A204.1 (cell line): ENCODE data around the gene XPA.
"Not testable (repeated sequence)": the region's sequence is repeated elsewhere in the genome, so short reads cannot be mapped to it uniquely, and the experiment has no call there.

ENCODE experiments used
- FAIRE-seq: peaks from 2 replicates; lab custom pipeline; 2012; peaks lifted over from hg19 to GRCh38; lab: Jason Lieb, UNC

XPA gene

GRCh38 chr9:97696803-97697601 lies at the start of gene XPA:
XPA (minus strand) TSS chr9:97697340; CDS start chr9:97697292, 48 bp downstream.
- FAIRE-seq: peak; percentile 30

- no peak for FAIRE-seq
Measured at GRCh38 chr9:97744710-97745708, 47.9 kb upstream of the XPA start.

- FAIRE-seq: not testable (repeated sequence)
Measured at GRCh38 chr9:97744025-97744424, 46.9 kb upstream of the XPA start.

GRCh38 chr9:97742545-97742944 lies 45.4 kb upstream of the XPA start:
- FAIRE-seq: no peak

- FAIRE-seq: no peak
Measured at GRCh38 chr9:97741947-97742346, 44.8 kb upstream of the XPA start.

GRCh38 chr9:97740848-97741821 lies 44.0 kb upstream of the XPA start:
- no peak for FAIRE-seq

GRCh38 chr9:97737429-97737828 lies 40.3 kb upstream of the XPA start:
- no peak for FAIRE-seq

GRCh38 chr9:97735070-97735600 lies 38.0 kb upstream of the XPA start:
- no peak for FAIRE-seq

GRCh38 chr9:97726716-97727115 lies 29.6 kb upstream of the XPA start:
- FAIRE-seq: no peak

- FAIRE-seq: no peak
Measured at GRCh38 chr9:97723819-97724218, 26.7 kb upstream of the XPA start.

GRCh38 chr9:97722331-97722730 lies 25.2 kb upstream of the XPA start:
- FAIRE-seq: no peak

GRCh38 chr9:97721396-97721795 lies 24.3 kb upstream of the XPA start:
- FAIRE-seq: no peak

- no peak for FAIRE-seq
Measured at GRCh38 chr9:97717866-97718265, 20.7 kb upstream of the XPA start.

GRCh38 chr9:97714435-97714834 lies 17.3 kb upstream of the XPA start:
- FAIRE-seq: no peak

- no peak for FAIRE-seq
Measured at GRCh38 chr9:97711223-97711626, 14.1 kb upstream of the XPA start.

GRCh38 chr9:97710356-97711222 lies 13.4 kb upstream of the XPA start:
- peak; percentile 84 for FAIRE-seq

- no peak for FAIRE-seq
Measured at GRCh38 chr9:97706246-97706645, 9.1 kb upstream of the XPA start.

- no peak for FAIRE-seq
Measured at GRCh38 chr9:97705354-97705950, 8.3 kb upstream of the XPA start.

- FAIRE-seq: no peak
Measured at GRCh38 chr9:97704851-97705250, 7.7 kb upstream of the XPA start.

GRCh38 chr9:97704345-97704677 lies 7.2 kb upstream of the XPA start:
- FAIRE-seq: no peak
